Astrocyte of the spinal cord (primary cell): Measurements from ENCODE around the gene MRPL33.
"Not testable (repeated sequence)": the region's sequence is repeated elsewhere in the genome, so short reads cannot be mapped to it uniquely, and the experiment has no call there.

ENCODE experiments used
- DNase-seq: peaks from one replicate; pipeline ENCODE4 v3.0.0; 2011; ENCODE audit warnings: low read depth, low spot score
- H3K4me3 ChIP-seq: 2 replicates; pipeline ENCODE4 v1.5.1; 2011; ENCODE audit warnings: low read depth, mild to moderate bottlenecking, low read length, moderate library complexity
- CTCF ChIP-seq: IDR thresholded peaks from 2 replicates; pipeline ENCODE4 v1.5.1; 2012; ENCODE audit warnings: low read depth, mild to moderate bottlenecking, low read length, inconsistent platforms
- in situ Hi-C: cut with HindIII; loops from 2 replicates; pipeline ENCODE4 v1.10.0; 2017; ENCODE audit warnings: low sequenced_read_pairs

Gene MRPL33

GRCh38 chr2:27741673-27742072, 29.8 kb upstream of the MRPL33 start:
- no peak for DNase-seq
- TF ChIP-seq CTCF, result no peak
- H3K4me3 ChIP-seq, result no peak overlapping the region
- in situ Hi-C loops, result no loop called here

- TF ChIP-seq CTCF, result no peak
- in situ Hi-C loops, result no loop called here
- H3K4me3 ChIP-seq, result no peak overlapping the region
- DNase-seq, result no peak
These were observed 28.9 kb upstream of the MRPL33 start for GRCh38 chr2:27742571-27742970.

GRCh38 chr2:27745494-27745893, 26.0 kb upstream of the MRPL33 start:
- H3K4me3 ChIP-seq, in situ Hi-C loops, DNase-seq: not testable (repeated sequence)

- TF ChIP-seq CTCF, result no peak
These were observed 25.2 kb upstream of the MRPL33 start for GRCh38 chr2:27746325-27746724.

GRCh38 chr2:27747827-27748352, 23.6 kb upstream of the MRPL33 start:
- in situ Hi-C loops, result no loop called here
- DNase-seq, result no peak
- H3K4me3 ChIP-seq, result no peak overlapping the region
- TF ChIP-seq CTCF, result no peak

More at GRCh38 chr2:27746325-27746724, 25.2 kb upstream of the MRPL33 start:
- in situ Hi-C loops, result no loop called here
- DNase-seq, result no peak
- no peak overlapping the region for H3K4me3 ChIP-seq

GRCh38 chr2:27748803-27749554, 22.5 kb upstream of the MRPL33 start:
- DNase-seq, H3K4me3 ChIP-seq, in situ Hi-C loops: not testable (repeated sequence)

- DNase-seq, result no peak
- TF ChIP-seq CTCF, result no peak
- in situ Hi-C loops, result no loop called here
- no peak overlapping the region for H3K4me3 ChIP-seq
These were observed 20.1 kb upstream of the MRPL33 start for GRCh38 chr2:27751377-27751776.
